ENCODE measurements around the gene GJB5.

GJB5 gene

DNA sequence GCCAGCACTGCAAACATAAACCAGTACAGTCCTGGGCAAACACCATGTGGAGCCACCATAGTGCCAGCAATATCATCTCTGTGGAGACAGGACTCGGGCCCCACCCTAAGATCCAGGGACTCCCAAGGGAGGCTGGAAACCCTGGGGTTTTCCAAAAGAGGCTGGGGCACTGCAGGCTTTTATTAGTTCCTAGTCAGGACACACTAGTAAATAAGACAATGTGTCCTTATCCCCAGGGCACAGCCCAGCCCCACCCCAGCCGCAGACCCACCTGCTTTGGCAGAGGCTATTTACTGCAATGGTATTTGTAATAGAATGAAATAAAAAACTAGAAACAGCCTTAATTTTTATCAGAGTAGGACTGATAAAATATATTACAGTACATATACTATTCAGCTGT is 25.7 kb downstream of the GJB5 start:
- Histone ChIP-seq H3K4ac (ENCODE audit: low read depth, low read length) (no peak overlapping the region), H2BK120ac (ENCODE audit: insufficient read depth, low read length, poor library complexity) (no peak overlapping the region), H3K27ac (ENCODE audit: low read depth, low read length) (no peak overlapping the region), H2BK12ac (ENCODE audit: low read length) (no peak overlapping the region), H3K79me1 (ENCODE audit: low read length) (no peaks in the 10 kb centered on the region), H4K91ac (ENCODE audit: low read depth, low read length) (no peak overlapping the region), H3K79me2 (ENCODE audit: control insufficient read depth, insufficient read depth, low read length, poor library complexity) (no peaks in the 10 kb centered on the region), H3K4me2 (ENCODE audit: low read length) (no peak overlapping the region), H2AFZ (ENCODE audit: insufficient read depth, low read length, poor library complexity) (no peak overlapping the region), H3K18ac (ENCODE audit: low read length) (no peak overlapping the region), H3K9ac (ENCODE audit: low read length) (no peak overlapping the region), H3K4me1 (ENCODE audit: control insufficient read depth in 1 of 2, insufficient read depth in 2 of 2, low read length in 2 of 2) (peaks cover 11 to 13% of the 10 kb centered on the region in 2 experiments), H4K8ac (ENCODE audit: low read depth, low read length) (no peak overlapping the region), H3K14ac (ENCODE audit: low read length) (no peak overlapping the region), H4K12ac (ENCODE audit: low read depth, low read length) (no peak overlapping the region), H3K4me3 (ENCODE audit: low read depth, low read length) (no peak overlapping the region), H3K23ac (ENCODE audit: low read length) (no peak overlapping the region), H3K9me3 (ENCODE audit: insufficient read depth, low read depth, low read length) (peaks cover 2% of the 10 kb centered on the region), H2AK5ac (ENCODE audit: low read length) (no peak overlapping the region), H3K36me3 (ENCODE audit: control insufficient read depth in 1 of 2, insufficient read depth in 2 of 2, low read length in 2 of 2) (no peaks in the 10 kb centered on the region), H2BK5ac (ENCODE audit: low read depth, low read length, poor library complexity) (no peak overlapping the region), H3K27me3 (ENCODE audit: insufficient read depth, low read length) (peaks cover 4% of the 10 kb centered on the region)
- WGBS (ENCODE audit: extremely low coverage, insufficient coverage, insufficient read length): no CpG with 5 or more reads among the region's 2 CpGs
- no peak for DNase-seq

DNA sequence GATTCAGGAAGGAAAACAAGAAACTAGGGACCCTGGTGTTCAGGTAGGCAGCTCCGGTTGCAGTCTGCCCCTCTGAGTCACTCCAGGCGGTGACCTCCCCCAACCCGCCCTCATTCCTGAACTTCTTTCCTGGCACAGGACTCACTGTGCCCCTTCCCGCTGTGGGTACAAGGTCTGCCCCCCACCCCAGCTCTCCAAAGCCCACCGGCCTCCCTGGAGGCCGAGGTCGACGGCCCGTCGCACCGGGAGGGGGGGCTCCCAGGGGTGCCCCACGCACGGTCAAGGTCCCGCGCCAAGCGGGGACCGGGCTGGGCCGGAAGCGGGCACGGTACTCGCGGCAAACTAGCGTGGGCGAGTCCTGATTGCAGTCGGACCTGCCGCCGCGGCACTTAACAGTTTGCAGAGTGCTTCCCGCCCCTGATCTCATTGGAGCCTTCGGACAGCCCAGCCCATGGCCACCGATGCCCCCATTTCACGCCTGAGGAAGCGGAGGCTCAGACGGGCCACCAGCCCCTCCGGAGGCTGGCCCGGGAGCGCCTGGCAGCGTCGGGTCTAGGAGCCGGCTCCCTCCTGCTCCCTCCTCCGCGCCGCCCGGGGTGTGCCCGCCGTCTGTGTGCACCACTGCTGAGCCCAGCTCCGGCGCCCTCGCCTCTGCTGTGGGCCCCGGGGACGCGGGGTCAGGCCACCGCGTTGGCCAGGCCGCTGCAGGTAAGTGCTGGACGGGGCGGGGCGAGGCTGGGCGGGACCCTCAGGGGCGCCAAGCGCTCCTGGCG is 26.4 kb downstream of the GJB5 start, which contains the start of gene GJB3:
GJB3 (plus strand) TSS at position 144 of the 773 bp plus-strand sequence. CDS start 3,549 bp downstream, outside the sequence.
- Histone ChIP-seq H2BK5ac (ENCODE audit: low read depth, low read length, poor library complexity) (no peak within 1 kb of the TSS), H3K79me1 (ENCODE audit: low read length) (no peaks in the 10 kb centered on the region), H3K9ac (ENCODE audit: low read length) (no peak within 1 kb of the TSS), H3K4me2 (ENCODE audit: low read length) (peak within 1 kb of the TSS; percentile 60), H3K4ac (ENCODE audit: low read depth, low read length) (no peak within 1 kb of the TSS), H3K14ac (ENCODE audit: low read length) (no peak within 1 kb of the TSS), H2BK120ac (ENCODE audit: insufficient read depth, low read length, poor library complexity) (no peak within 1 kb of the TSS), H3K9me3 (ENCODE audit: insufficient read depth, low read depth, low read length) (peaks cover 2% of the 10 kb centered on the region), H3K23ac (ENCODE audit: low read length) (no peak within 1 kb of the TSS), H3K18ac (ENCODE audit: low read length) (no peak within 1 kb of the TSS), H4K8ac (ENCODE audit: low read depth, low read length) (no peak within 1 kb of the TSS), H4K91ac (ENCODE audit: low read depth, low read length) (no peak within 1 kb of the TSS), H2BK12ac (ENCODE audit: low read length) (no peak within 1 kb of the TSS), H3K27me3 (ENCODE audit: insufficient read depth, low read length) (peaks cover 4% of the 10 kb centered on the region), H3K4me3 (ENCODE audit: low read depth, low read length) (peak within 1 kb of the TSS; percentile 31), H2AK5ac (ENCODE audit: low read length) (no peak within 1 kb of the TSS), H3K36me3 (ENCODE audit: control insufficient read depth in 1 of 2, insufficient read depth in 2 of 2, low read length in 2 of 2) (no peaks in the 10 kb centered on the region), H4K12ac (ENCODE audit: low read depth, low read length) (no peak within 1 kb of the TSS), H3K4me1 (ENCODE audit: control insufficient read depth in 1 of 2, insufficient read depth in 2 of 2, low read length in 2 of 2) (peaks cover 11 to 13% of the 10 kb centered on the region in 2 experiments), H2AFZ (ENCODE audit: insufficient read depth, low read length, poor library complexity) (peak within 1 kb of the TSS; percentile 12), H3K27ac (ENCODE audit: low read depth, low read length) (no peak within 1 kb of the TSS), H3K79me2 (ENCODE audit: control insufficient read depth, insufficient read depth, low read length, poor library complexity) (no peaks in the 10 kb centered on the region)
- peak in 1 of 2 donors; percentile 19 for DNase-seq
- no CpG with 5 or more reads among the region's 62 CpGs for WGBS (ENCODE audit: extremely low coverage, insufficient coverage, insufficient read length)

DNA sequence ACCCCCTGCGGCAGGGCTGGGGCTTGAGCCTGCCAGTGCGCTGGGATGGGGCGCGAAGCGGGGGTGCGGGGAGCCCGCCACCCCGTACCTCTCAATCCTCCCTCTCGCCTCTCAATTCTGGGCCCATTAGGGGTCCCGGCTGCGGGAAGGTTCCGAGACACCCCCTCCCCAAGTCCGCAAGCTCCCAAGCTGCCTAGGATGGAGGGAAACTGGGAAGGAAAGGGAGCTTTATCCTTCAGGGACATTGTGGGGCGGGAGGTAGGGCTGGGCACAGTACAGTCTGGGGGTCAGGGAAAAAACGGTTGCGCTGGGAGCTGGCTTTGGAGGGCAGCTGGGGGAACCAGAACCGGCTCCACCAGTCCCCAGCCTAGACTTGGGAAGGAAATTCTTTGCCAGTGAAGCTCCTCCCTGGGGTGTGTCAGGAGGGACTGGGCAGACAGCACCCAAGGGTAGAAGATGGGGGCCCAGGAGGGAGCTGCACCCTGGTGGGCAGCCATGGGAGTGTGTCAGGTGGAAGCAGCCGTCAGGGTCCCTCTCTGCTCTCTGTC is 27.1 kb downstream of the GJB5 start:
- no peak overlapping the region for H4K91ac ChIP-seq (ENCODE audit: low read depth, low read length)
- no peak overlapping the region for H2BK120ac ChIP-seq (ENCODE audit: insufficient read depth, low read length, poor library complexity)
- no peak overlapping the region for H3K9ac ChIP-seq (ENCODE audit: low read length)
- peaks cover 11 to 13% of the 10 kb centered on the region in 2 experiments for H3K4me1 ChIP-seq (ENCODE audit: control insufficient read depth in 1 of 2, insufficient read depth in 2 of 2, low read length in 2 of 2)
- no peak overlapping the region for H3K23ac ChIP-seq (ENCODE audit: low read length)
- peaks cover 4% of the 10 kb centered on the region for H3K27me3 ChIP-seq (ENCODE audit: insufficient read depth, low read length)
- no peak overlapping the region for H3K4ac ChIP-seq (ENCODE audit: low read depth, low read length)
- H2AFZ ChIP-seq (ENCODE audit: insufficient read depth, low read length, poor library complexity): no peak overlapping the region
- no peak overlapping the region for H4K12ac ChIP-seq (ENCODE audit: low read depth, low read length)
- no peak overlapping the region for H4K8ac ChIP-seq (ENCODE audit: low read depth, low read length)
- H3K79me1 ChIP-seq (ENCODE audit: low read length): no peaks in the 10 kb centered on the region
- no peaks in the 10 kb centered on the region for H3K36me3 ChIP-seq (ENCODE audit: control insufficient read depth in 1 of 2, insufficient read depth in 2 of 2, low read length in 2 of 2)
- peaks cover 2% of the 10 kb centered on the region for H3K9me3 ChIP-seq (ENCODE audit: insufficient read depth, low read depth, low read length)
- H3K79me2 ChIP-seq (ENCODE audit: control insufficient read depth, insufficient read depth, low read length, poor library complexity): no peaks in the 10 kb centered on the region
- no peak overlapping the region for H3K14ac ChIP-seq (ENCODE audit: low read length)
- no peak overlapping the region for H3K18ac ChIP-seq (ENCODE audit: low read length)
- WGBS (ENCODE audit: extremely low coverage, insufficient coverage, insufficient read length): no CpG with 5 or more reads among the region's 18 CpGs
- peak in 1 of 2 donors; percentile 49 for DNase-seq
- H3K4me3 ChIP-seq (ENCODE audit: low read depth, low read length): no peak overlapping the region
- no peak overlapping the region for H2BK5ac ChIP-seq (ENCODE audit: low read depth, low read length, poor library complexity)
- no peak overlapping the region for H2AK5ac ChIP-seq (ENCODE audit: low read length)
- H3K4me2 ChIP-seq (ENCODE audit: low read length): peak overlapping the region; percentile 60
- no peak overlapping the region for H2BK12ac ChIP-seq (ENCODE audit: low read length)
- H3K27ac ChIP-seq (ENCODE audit: low read depth, low read length): no peak overlapping the region

DNA sequence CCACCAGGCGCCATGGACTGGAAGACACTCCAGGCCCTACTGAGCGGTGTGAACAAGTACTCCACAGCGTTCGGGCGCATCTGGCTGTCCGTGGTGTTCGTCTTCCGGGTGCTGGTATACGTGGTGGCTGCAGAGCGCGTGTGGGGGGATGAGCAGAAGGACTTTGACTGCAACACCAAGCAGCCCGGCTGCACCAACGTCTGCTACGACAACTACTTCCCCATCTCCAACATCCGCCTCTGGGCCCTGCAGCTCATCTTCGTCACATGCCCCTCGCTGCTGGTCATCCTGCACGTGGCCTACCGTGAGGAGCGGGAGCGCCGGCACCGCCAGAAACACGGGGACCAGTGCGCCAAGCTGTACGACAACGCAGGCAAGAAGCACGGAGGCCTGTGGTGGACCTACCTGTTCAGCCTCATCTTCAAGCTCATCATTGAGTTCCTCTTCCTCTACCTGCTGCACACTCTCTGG is 29.9 kb downstream of the GJB5 start:
- Histone ChIP-seq H3K4me3 (ENCODE audit: low read depth, low read length) (peak overlapping the region; percentile 25), H3K9ac (ENCODE audit: low read length) (no peak overlapping the region), H3K4me2 (ENCODE audit: low read length) (no peak overlapping the region), H3K79me2 (ENCODE audit: control insufficient read depth, insufficient read depth, low read length, poor library complexity) (no peaks in the 10 kb centered on the region), H3K9me3 (ENCODE audit: insufficient read depth, low read depth, low read length) (peaks cover 2% of the 10 kb centered on the region), H3K23ac (ENCODE audit: low read length) (no peak overlapping the region), H3K14ac (ENCODE audit: low read length) (no peak overlapping the region), H2BK5ac (ENCODE audit: low read depth, low read length, poor library complexity) (no peak overlapping the region), H2BK12ac (ENCODE audit: low read length) (no peak overlapping the region), H2AK5ac (ENCODE audit: low read length) (no peak overlapping the region), H3K36me3 (ENCODE audit: control insufficient read depth in 1 of 2, insufficient read depth in 2 of 2, low read length in 2 of 2) (no peaks in the 10 kb centered on the region), H4K8ac (ENCODE audit: low read depth, low read length) (no peak overlapping the region), H3K27me3 (ENCODE audit: insufficient read depth, low read length) (peaks cover 4% of the 10 kb centered on the region), H3K18ac (ENCODE audit: low read length) (no peak overlapping the region), H2BK120ac (ENCODE audit: insufficient read depth, low read length, poor library complexity) (no peak overlapping the region), H4K12ac (ENCODE audit: low read depth, low read length) (no peak overlapping the region), H4K91ac (ENCODE audit: low read depth, low read length) (no peak overlapping the region), H3K4ac (ENCODE audit: low read depth, low read length) (no peak overlapping the region), H3K4me1 (ENCODE audit: control insufficient read depth in 1 of 2, insufficient read depth in 2 of 2, low read length in 2 of 2) (peaks cover 11 to 13% of the 10 kb centered on the region in 2 experiments), H2AFZ (ENCODE audit: insufficient read depth, low read length, poor library complexity) (no peak overlapping the region), H3K27ac (ENCODE audit: low read depth, low read length) (no peak overlapping the region), H3K79me1 (ENCODE audit: low read length) (no peaks in the 10 kb centered on the region)
- no peak for DNase-seq
- WGBS (ENCODE audit: extremely low coverage, insufficient coverage, insufficient read length): no CpG with 5 or more reads among the region's 28 CpGs
